SHP77 (cell line): ENCODE results near the gene MMP15.

Experiments
- DNase-seq, 2 experiments: peaks; one replicate each; lab custom pipeline; 2025; lab: John Stamatoyannopoulos, UW

Gene MMP15

DNA sequence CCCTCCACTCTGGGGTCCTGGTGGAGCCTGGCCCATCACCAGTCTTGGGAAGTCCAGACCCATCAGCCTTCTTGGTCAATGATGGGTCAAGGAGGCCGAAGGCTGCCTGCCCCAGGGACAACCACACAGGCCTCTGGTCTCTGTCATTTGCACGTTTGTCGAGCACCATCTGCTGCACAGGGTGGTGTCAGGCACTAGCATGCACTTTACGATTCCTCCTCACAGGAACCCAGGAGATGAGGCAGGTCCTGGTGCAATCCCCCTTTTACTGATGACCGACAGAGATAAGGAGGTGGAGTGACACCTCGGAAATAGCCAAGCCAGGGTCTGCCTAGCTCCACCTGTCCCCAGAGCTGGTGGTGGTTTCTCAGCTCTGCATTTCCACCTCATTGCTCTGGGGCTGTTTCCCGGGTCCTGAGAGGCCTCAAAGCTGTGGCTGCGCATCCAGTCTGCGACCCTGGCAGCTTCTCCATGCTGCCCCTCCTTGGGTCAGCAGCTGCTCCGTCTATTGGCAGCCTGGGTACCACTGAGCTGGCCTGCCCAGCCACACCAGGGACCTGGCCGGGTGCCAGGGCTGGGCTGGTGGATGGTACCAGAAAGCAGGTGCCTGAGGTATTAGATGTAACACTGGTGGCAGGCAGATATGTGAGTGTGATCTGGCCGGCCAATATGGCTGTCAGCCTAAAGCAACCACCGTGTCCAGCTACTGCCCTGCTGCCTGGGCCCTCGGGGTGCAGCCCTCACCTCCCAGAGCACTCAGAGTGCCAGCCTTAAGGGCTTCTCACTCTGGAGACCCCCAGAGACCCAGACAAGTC, 10.0 kb downstream of the MMP15 start:
- peak; percentile 34 to 43 for DNase-seq

DNA sequence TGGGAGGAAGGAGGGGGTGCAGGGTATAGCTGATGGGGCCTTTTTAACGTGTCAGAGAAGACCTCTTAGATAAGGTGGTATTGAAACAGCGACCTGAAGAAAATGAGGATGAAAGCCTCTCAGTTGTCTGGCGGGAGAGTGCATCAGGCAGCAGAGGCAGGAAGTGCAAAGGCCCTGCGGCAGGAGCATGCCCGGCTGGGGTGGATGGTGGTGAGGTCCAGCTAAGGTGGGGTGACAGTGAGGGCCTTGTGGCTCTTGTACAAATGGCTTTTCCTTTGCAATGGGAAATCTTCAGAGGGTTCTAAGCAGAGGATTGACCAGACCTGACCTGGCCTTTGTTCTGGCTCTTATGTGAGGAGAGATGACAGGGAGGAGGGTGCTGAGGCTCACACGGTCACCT, 11.4 kb downstream of the MMP15 start:
- no peak for DNase-seq

GRCh38 chr16:58037365-58038057, 12.0 kb downstream of the MMP15 start:
- DNase-seq = no peak

- DNase-seq = no peak
Observed at GRCh38 chr16:58038219-58038641, 12.7 kb downstream of the MMP15 start.

DNA sequence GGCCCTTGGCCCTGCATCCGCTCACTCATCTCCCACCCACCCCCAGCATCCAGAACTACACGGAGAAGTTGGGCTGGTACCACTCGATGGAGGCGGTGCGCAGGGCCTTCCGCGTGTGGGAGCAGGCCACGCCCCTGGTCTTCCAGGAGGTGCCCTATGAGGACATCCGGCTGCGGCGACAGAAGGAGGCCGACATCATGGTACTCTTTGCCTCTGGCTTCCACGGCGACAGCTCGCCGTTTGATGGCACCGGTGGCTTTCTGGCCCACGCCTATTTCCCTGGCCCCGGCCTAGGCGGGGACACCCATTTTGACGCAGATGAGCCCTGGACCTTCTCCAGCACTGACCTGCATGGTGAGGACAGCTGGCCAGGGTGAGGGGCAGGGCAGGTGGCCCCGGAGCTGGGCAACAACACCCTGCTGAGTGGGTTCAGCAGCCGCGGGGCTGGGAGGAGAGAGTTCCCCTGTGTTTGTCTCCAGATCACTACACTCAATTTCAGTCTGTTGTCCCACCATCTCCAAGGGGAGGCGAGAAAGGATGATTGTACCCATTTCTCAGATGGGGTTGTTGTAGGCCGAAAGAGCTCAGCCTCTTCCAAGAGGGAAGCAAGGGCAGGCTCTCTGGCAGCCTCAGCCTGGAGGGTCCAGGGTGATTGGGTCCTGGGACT, 14.4 kb downstream of the MMP15 start:
- no peak for DNase-seq

GRCh38 chr16:58040496-58040846, 14.9 kb downstream of the MMP15 start:
- DNase-seq = no peak

DNA sequence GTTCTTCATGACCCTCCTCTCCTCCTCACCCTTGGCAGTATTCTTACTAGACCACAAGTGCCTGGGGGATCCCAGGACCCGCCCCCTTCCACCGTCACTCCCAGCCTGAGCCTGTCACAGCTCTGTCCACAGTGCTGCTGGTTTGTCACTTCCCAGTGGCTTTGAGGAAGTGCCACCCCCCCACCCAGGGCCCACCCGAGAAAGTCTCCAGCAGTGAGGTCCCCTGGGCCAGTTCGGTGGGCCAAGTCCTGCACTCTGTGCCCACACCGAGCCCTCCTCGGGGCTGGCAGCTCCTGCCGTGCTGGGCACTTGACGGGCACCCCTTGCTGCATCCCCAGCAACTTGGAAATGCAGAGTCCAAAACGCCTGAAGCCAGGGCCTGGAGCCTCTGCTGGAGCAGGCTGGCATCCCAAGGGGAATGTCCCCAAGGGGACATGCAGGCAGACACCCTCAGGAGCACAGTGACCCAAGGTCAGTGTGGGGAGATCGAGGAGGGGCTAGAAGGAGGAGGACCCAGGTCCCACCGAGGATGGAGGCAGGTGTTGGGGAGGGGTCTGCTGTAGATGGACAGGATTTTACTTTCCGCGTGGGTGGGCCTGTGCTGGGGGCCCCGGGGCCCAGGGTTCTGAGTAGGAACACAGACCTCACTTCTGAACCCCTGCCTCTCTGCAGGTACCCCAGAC, 15.5 kb downstream of the MMP15 start:
- DNase-seq = no peak

DNA sequence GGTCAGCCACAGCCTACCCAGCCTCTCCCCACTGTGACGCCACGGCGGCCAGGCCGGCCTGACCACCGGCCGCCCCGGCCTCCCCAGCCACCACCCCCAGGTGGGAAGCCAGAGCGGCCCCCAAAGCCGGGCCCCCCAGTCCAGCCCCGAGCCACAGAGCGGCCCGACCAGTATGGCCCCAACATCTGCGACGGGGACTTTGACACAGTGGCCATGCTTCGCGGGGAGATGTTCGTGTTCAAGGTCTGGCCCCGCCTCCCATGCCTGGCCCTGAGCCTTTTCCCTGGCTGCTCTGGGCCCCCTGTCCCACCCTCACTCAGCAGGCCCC, 16.0 kb downstream of the MMP15 start:
- no peak for DNase-seq

DNA sequence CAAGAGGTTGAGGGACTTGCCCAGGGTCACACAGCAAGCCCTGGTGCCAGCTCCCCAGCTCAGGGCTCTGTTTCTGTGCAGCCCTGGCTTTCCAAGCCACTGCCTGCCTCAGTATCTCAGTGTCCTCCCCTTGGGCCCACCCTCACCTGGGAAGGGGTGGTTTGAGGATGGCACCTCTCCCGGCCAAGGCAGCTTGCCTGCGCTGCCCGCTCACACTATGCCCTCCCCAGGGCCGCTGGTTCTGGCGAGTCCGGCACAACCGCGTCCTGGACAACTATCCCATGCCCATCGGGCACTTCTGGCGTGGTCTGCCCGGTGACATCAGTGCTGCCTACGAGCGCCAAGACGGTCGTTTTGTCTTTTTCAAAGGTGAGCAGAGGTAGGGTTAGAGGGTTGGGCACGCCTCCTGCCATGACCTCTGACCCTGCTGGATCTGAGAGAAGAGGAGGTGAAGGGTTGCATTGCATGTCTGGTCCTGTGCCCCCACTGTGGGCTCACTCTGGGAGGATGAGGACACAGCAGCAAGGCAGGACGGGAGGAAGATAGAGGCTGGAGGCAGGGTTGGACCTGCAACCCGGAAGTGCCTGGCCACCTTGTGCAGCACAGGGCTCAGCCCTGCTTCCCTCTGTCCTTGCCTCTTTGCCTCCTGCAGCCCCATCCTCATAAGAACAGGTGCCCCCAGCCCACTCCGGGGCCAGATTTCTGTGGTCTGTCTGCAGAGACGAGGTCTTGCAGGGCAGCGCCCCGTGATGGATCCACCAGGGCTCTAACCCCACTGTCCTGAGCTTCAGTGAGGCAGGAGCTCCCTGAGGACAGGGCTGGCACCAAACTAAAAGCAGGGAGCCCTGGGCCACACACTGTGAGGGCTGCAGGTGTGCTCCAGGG, 16.7 kb downstream of the MMP15 start:
- no peak for DNase-seq

GRCh38 chr16:58042886-58043515, 17.4 kb downstream of the MMP15 start:
- no peak for DNase-seq

- DNase-seq = no peak
Observed at GRCh38 chr16:58043571-58044155, 18.1 kb downstream of the MMP15 start.

GRCh38 chr16:58044266-58045019, 18.9 kb downstream of the MMP15 start:
- DNase-seq = no peak

DNA sequence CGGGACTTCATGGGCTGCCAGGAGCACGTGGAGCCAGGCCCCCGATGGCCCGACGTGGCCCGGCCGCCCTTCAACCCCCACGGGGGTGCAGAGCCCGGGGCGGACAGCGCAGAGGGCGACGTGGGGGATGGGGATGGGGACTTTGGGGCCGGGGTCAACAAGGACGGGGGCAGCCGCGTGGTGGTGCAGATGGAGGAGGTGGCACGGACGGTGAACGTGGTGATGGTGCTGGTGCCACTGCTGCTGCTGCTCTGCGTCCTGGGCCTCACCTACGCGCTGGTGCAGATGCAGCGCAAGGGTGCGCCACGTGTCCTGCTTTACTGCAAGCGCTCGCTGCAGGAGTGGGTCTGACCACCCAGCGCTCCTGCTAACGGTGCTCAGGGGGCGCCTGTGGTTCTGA, 19.5 kb downstream of the MMP15 start:
- no peak for DNase-seq

GRCh38 chr16:58046054-58046881, 20.7 kb downstream of the MMP15 start:
- DNase-seq = no peak

GRCh38 chr16:58046936-58047335, 21.4 kb downstream of the MMP15 start:
- DNase-seq = no peak

- DNase-seq = no peak
Observed at GRCh38 chr16:58047557-58048348, 22.2 kb downstream of the MMP15 start.

- no peak for DNase-seq
Observed at GRCh38 chr16:58048494-58049231, 23.1 kb downstream of the MMP15 start.
